ENCODE results near the gene EPS8L2. TPM values are rescaled to one million over a fixed set of nuclear protein-coding genes. Genes with fewer than 3 reads are reported as not detected.

The EPS8L2 gene
- total RNA-seq, 1 donor from 2014 or later = 12.7 TPM

- Mint-ChIP-seq H3K9me3 (ENCODE audit: unreplicated experiment) (peaks cover 6% of the 10 kb centered on the region), H3K4me3 (ENCODE audit: unreplicated experiment) (no peak overlapping the region), H3K4me1 (ENCODE audit: low read depth, unreplicated experiment) (peaks cover 3% of the 10 kb centered on the region), H3K27me3 (ENCODE audit: unreplicated experiment) (peaks cover 12% of the 10 kb centered on the region), H3K36me3 (ENCODE audit: unreplicated experiment) (no peaks in the 10 kb centered on the region), H3K27ac (ENCODE audit: unreplicated experiment) (no peak overlapping the region)
- no peak for TF ChIP-seq CTCF (IDR thresholded peaks at IDR 0.05; ENCODE audit: partially characterized antibody, unreplicated experiment)
- DNase-seq = no peak
These were observed 2.5 kb upstream of the EPS8L2 start for GRCh38 chr11:703506-703905.

- peaks cover 11% of the 10 kb centered on the region for H3K27me3 Mint-ChIP-seq (ENCODE audit: unreplicated experiment)
- peaks cover 6% of the 10 kb centered on the region for H3K9me3 Mint-ChIP-seq (ENCODE audit: unreplicated experiment)
- no peak for DNase-seq
- H3K4me3 Mint-ChIP-seq (ENCODE audit: unreplicated experiment) = no peak overlapping the region
- TF ChIP-seq CTCF (IDR thresholded peaks at IDR 0.05; ENCODE audit: partially characterized antibody, unreplicated experiment) = no peak
- H3K4me1 Mint-ChIP-seq (ENCODE audit: low read depth, unreplicated experiment) = peaks cover 2% of the 10 kb centered on the region
- H3K36me3 Mint-ChIP-seq (ENCODE audit: unreplicated experiment) = no peaks in the 10 kb centered on the region
- H3K27ac Mint-ChIP-seq (ENCODE audit: unreplicated experiment) = no peak overlapping the region
These were observed 1.8 kb upstream of the EPS8L2 start for GRCh38 chr11:704228-704674.

GRCh38 chr11:704781-705645 lies 1.0 kb upstream of the EPS8L2 start:
- no peak for DNase-seq
- TF ChIP-seq CTCF (IDR thresholded peaks at IDR 0.05; ENCODE audit: partially characterized antibody, unreplicated experiment) = no peak
- no peak overlapping the region for H3K27ac Mint-ChIP-seq (ENCODE audit: unreplicated experiment)
- peaks cover 11% of the 10 kb centered on the region for H3K27me3 Mint-ChIP-seq (ENCODE audit: unreplicated experiment)
- no peaks in the 10 kb centered on the region for H3K36me3 Mint-ChIP-seq (ENCODE audit: unreplicated experiment)
- no peak overlapping the region for H3K4me3 Mint-ChIP-seq (ENCODE audit: unreplicated experiment)
- peaks cover 2% of the 10 kb centered on the region for H3K4me1 Mint-ChIP-seq (ENCODE audit: low read depth, unreplicated experiment)
- H3K9me3 Mint-ChIP-seq (ENCODE audit: unreplicated experiment) = peaks cover 6% of the 10 kb centered on the region

GRCh38 chr11:706439-706956 lies 467 bp downstream of the EPS8L2 start:
- TF ChIP-seq CTCF (IDR thresholded peaks at IDR 0.05; ENCODE audit: partially characterized antibody, unreplicated experiment) = no peak
- H3K4me3 Mint-ChIP-seq (ENCODE audit: unreplicated experiment) = no peak overlapping the region
- peaks cover 6% of the 10 kb centered on the region for H3K9me3 Mint-ChIP-seq (ENCODE audit: unreplicated experiment)
- peaks cover 2% of the 10 kb centered on the region for H3K4me1 Mint-ChIP-seq (ENCODE audit: low read depth, unreplicated experiment)
- no peak overlapping the region for H3K27ac Mint-ChIP-seq (ENCODE audit: unreplicated experiment)
- H3K27me3 Mint-ChIP-seq (ENCODE audit: unreplicated experiment) = peaks cover 8% of the 10 kb centered on the region
- no peak for DNase-seq
- H3K36me3 Mint-ChIP-seq (ENCODE audit: unreplicated experiment) = no peaks in the 10 kb centered on the region
